Fibroblast of villous mesenchyme (primary cell): Measurements from ENCODE around the gene LRP1B. TPM values are rescaled to one million over a fixed set of nuclear protein-coding genes. Genes with fewer than 3 reads are reported as not detected.
A peak's percentile ranks its signal among the peaks of the same experiment; 100 is the strongest.

ENCODE experiments used
- DNase-seq: peaks from one replicate; pipeline ENCODE4 v3.0.0-alpha.2; 2010; ENCODE audit warnings: low read depth
- H3K4me3 ChIP-seq: 2 replicates; pipeline ENCODE4 v1.5.1; 2011; ENCODE audit warnings: low read depth, mild to moderate bottlenecking, low read length
- total RNA-seq: library from RNA; depleted of rRNA; stranded (reverse); fragments of >200 nt; gene quantifications from 2 replicates; pipeline ENCODE4 v1.2.3, GENCODE V29; 2012
- TF ChIP-seq, protein P1 (sequence below): IDR thresholded peaks from 2 replicates; pipeline ENCODE4 v1.5.1; 2012; ENCODE audit warnings: low read depth, mild to moderate bottlenecking, low read length; ENCODE audit not compliant: insufficient read depth

LRP1B gene
- total RNA-seq, 1 donor, result 2.2 TPM

DNA sequence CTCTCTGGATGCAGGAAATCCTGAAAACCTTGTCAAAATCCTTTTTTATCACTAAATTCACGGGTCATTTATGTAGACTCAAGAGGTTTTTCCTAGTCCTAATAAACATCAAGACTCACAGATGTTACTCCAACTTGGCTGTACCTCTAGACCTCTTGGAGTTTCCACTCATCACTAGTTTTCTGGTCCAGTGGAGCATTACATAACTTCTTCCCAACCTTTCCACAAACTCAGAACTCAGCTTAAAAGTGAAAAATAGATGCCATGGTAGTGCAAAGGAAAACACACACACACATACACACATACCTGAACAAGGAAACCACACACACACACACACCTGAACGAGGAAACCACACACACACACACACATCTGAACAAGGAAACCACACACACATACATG lies 807.2 kb downstream of the LRP1B start:
- H3K4me3 ChIP-seq, result no peak overlapping the region
- no peak for DNase-seq
- TF ChIP-seq, protein P1, sequence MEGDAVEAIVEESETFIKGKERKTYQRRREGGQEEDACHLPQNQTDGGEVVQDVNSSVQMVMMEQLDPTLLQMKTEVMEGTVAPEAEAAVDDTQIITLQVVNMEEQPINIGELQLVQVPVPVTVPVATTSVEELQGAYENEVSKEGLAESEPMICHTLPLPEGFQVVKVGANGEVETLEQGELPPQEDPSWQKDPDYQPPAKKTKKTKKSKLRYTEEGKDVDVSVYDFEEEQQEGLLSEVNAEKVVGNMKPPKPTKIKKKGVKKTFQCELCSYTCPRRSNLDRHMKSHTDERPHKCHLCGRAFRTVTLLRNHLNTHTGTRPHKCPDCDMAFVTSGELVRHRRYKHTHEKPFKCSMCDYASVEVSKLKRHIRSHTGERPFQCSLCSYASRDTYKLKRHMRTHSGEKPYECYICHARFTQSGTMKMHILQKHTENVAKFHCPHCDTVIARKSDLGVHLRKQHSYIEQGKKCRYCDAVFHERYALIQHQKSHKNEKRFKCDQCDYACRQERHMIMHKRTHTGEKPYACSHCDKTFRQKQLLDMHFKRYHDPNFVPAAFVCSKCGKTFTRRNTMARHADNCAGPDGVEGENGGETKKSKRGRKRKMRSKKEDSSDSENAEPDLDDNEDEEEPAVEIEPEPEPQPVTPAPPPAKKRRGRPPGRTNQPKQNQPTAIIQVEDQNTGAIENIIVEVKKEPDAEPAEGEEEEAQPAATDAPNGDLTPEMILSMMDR, result no peak

DNA sequence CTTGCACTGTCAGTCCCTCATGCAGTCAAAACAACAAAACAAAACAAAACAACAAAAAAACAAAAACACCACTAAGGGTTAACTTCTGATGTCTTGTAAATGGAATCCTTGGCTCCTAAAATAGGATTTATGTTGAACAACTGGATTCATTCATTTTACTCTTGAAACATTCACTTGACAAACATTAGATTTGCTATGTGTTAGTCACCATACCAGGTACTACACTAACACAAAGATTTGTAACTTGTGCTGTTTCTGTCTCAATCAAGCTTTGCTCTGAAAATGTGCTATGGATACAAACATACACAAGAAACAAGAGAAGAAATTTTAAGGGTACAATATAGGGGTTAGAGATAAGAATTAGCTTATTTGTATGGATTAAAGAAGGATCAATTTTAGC lies 812.8 kb downstream of the LRP1B start:
- H3K4me3 ChIP-seq, result no peak overlapping the region
- TF ChIP-seq, protein P1, result no peak
- DNase-seq, result peak; percentile 2

DNA sequence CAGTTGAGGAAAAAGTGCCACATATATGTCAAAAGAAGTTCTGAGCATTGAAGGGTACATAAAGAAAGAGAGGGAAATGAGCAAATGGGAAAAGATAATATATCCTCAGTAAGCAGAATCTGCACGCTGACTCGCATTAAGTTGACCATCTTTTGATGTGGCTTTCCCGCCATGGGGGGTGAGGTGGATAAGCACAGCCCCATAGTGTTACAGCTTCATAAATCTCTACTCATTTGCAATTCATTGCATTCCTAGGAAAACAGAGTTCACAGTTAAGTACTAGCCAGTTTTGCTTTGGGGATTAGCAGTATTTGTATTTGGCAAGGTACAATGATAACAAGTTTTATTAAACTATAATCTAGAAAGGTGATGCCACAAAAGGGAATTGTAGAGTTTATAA lies 814.2 kb downstream of the LRP1B start:
- TF ChIP-seq, protein P1, result no peak
- no peak for DNase-seq

DNA sequence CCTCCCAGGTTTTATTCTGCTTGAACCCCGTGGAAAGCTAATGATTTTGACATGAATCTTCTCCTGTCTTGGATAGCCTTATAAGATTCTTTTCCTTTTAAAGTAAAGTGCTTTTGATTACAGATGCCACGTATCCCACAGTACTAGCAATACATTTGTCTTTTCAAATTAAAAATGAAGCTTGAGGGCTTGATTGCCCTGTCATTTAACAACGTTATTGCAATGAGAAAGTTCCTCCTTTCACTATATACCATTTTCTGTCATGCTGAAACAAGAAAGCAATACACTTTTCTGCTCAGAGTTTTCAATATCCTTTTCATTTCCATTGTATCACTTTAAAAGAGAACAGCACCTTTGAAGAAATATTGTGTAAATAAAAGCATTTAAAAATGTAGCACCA lies 814.7 kb downstream of the LRP1B start:
- no peak for DNase-seq
- H3K4me3 ChIP-seq, result no peak overlapping the region
- TF ChIP-seq, protein P1, result no peak

More for the DNA sequence above, 814.2 kb downstream of the LRP1B start:
- H3K4me3 ChIP-seq, result no peak overlapping the region

DNA sequence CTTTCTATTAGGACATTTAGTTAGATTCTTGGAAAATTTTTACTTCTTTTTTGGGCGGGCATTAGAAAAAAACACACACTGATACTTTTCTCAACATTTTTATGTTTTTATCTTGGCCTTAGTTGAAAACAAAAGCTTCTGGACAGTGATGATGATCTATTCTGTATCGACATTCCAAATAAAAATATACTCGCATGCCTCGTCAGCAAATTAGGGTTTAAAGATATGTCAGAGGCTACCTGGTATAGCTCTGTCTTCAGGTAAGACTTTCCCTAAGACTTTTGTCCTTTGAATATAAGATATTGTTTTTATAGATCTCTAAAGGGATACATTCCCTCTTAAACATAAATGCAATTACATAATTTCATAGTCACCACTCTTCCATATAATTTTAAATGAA lies 816.8 kb downstream of the LRP1B start:
- TF ChIP-seq, protein P1, result no peak
- no peak overlapping the region for H3K4me3 ChIP-seq
- DNase-seq, result no peak

GRCh38 chr2:141311430-141311829 lies 819.4 kb downstream of the LRP1B start:
- H3K4me3 ChIP-seq, result no peak overlapping the region
- TF ChIP-seq, protein P1, result peak; percentile 10
- no peak for DNase-seq

GRCh38 chr2:141306368-141306767 lies 824.4 kb downstream of the LRP1B start:
- DNase-seq, result no peak
- TF ChIP-seq, protein P1, result no peak
- no peak overlapping the region for H3K4me3 ChIP-seq
